Heart right ventricle (tissue), 16 donors: ENCODE measurements around the gene RAD50. TPM values are rescaled to one million over a fixed set of nuclear protein-coding genes. Genes with fewer than 3 reads are reported as not detected.
"Not testable (repeated sequence)": the region's sequence is repeated elsewhere in the genome, so short reads cannot be mapped to it uniquely, and the experiment has no call there.

Experiments
- ATAC-seq, 8 donors: fragments of 200-7000 bp; cut with Tn5 transposase; one replicate each; pipeline ENCODE4 v1.9.1; 2020; ENCODE audit warnings: mild to moderate bottlenecking in 8 of 8, moderate library complexity in 8 of 8, moderate number of reproducible peaks in 1 of 8
- DNase-seq, 2 donors: peaks; one replicate each; pipeline ENCODE4 v3.0.0-alpha.2; 2020
- H3K27ac ChIP-seq, 10 donors: fragments of 200-600 bp; sonication (generic) in 2 of 10; one replicate each; pipeline versions ENCODE4 v1.5.0 to v1.8.0; 2020 to 2022; ENCODE audit warnings: mild to moderate bottlenecking in 3 of 10
- H3K27me3 ChIP-seq, 7 donors: fragments of 200-600 bp; one replicate each; pipeline ENCODE4 v1.8.0; 2021 to 2022; ENCODE audit warnings: mild to moderate bottlenecking in 2 of 7
- H3K36me3 ChIP-seq, 9 donors: fragments of 200-600 bp; sonication (generic) in 1 of 9; one replicate each; pipeline versions ENCODE4 v1.5.0 to v1.8.0; 2020 to 2022; ENCODE audit warnings: mild to moderate bottlenecking in 2 of 9
- H3K4me1 ChIP-seq, 9 donors: fragments of 200-600 bp; sonication (generic) in 1 of 9; one replicate each; pipeline versions ENCODE4 v1.5.0 to v1.8.0; 2020 to 2022; ENCODE audit warnings: mild to moderate bottlenecking in 4 of 9
- H3K4me3 ChIP-seq, 10 donors: fragments of 200-600 bp; sonication (generic) in 2 of 10; one replicate each; pipeline versions ENCODE4 v1.5.0 to v1.8.0; 2020 to 2022; ENCODE audit warnings: mild to moderate bottlenecking in 7 of 10, moderate library complexity in 2 of 10
- H3K9me3 ChIP-seq, 11 donors: fragments of 200-600 bp in 10 of 11; sonication (generic) in 2 of 11; one replicate each; pipeline versions ENCODE4 v1.5.0 to v1.8.0; 2013 to 2022; ENCODE audit warnings: mild to moderate bottlenecking in 2 of 11, control low read depth in 1 of 11, moderate library complexity in 1 of 11
- CTCF ChIP-seq, 9 donors: fragments of 200-600 bp; sonication (generic) in 2 of 9; IDR thresholded peaks; one replicate each; pipeline versions ENCODE4 v1.5.0 to v1.8.0; 2021 to 2022; ENCODE audit warnings: antibody characterized with exemption in 9 of 9, mild to moderate bottlenecking in 5 of 9, moderate library complexity in 1 of 9
- WGBS, 2 donors: extraction: QIAGEN DNeasy Blood & Tissue Kit; methylation state at CpG; one replicate each; pipeline ENCODE4 v1.1.7; 2013; ENCODE audit warnings: inconsistent platforms in 1 of 2; 5-methylcytosine and 5-hydroxymethylcytosine counted together
- intact Hi-C, 10 donors: fragments of 100-400 bp; cut with DNase I; formaldehyde crosslinking; loops; one replicate each; pipeline versions ENCODE4 v1.11.1 to v1.14.2; 2022
- polyA plus RNA-seq, 2 donors: library from polyadenylated mRNA; stranded (reverse); fragments of 200-250 nt; gene quantifications; one replicate each; pipeline ENCODE4 v1.2.3, GENCODE V29; 2013
- total RNA-seq, 10 donors: library from RNA; stranded (reverse); fragmentation: NEBNext Ultra II Directional in 3 of 10; extraction: Animal tissue kit (Norgen Biotek cat#: 25700) in 3 of 10; gene quantifications; one replicate each; pipeline versions ENCODE4 v1.2.1 to v1.2.4, GENCODE V29; 2021 to 2023
- donor health status: Arrhythmogenic right ventricular cardiomyopathy.
- donor health status: ischemic (EF 13 %, LVEDD 7.1; RV severe dilation, severe dysfunction).
- donor health status: healthy with polysubstance abuse.
- donor health status: DM: no; HTN: yes; CAD: no.
- donor health status: DM: no; HTN: no; CAD: no.
- donor health status: ischemic (EF 25% LVEDD 6.9; RV normal size, moderate dysfunction).
- donor health status: ischemic (EF 25% LVEDD 5.7; RV mildly dilated, moderate dysfunction).
- donor health status: healthy.
- donor health status: DM: yes; HTN: yes; CAD: no.
- donor health status: Ischemic cardiomyopathy.
- donor health status: ischemic (EF 35%, LVEDD 5.7; RV mildly dilated, moderate dysfunction).
- donor health status: nonischemic (EF 11% LVEDD 7.7; RV severe dilation, severe dysfunction).
- donor health status: DM: yes; HTN: yes; CAD: no.
- donor health status: PGD.
- donor health status: ischemic (EF 29% LVEDD 5.4; RV normal size, mild dysfunction).
- donor health status: nonischemic (EF 23%, LVEDD 6.1; RV moderate dilation, normal function).

The RAD50 gene
- total and polyA plus RNA-seq, 12 donors = 6.8 to 38.5 (median 31.8) TPM

GRCh38 chr5:132688536-132689339 lies 132.0 kb downstream of the RAD50 start:
- no peak for ATAC-seq
- Histone ChIP-seq H3K27ac (no peak overlapping the region), H3K9me3 (no peaks in the 10 kb centered on the region), H3K4me3 (no peak overlapping the region), H3K27me3 (no peaks in the 10 kb centered on the region), H3K36me3 (peaks cover 0 to 13% (median 0%) of the 10 kb centered on the region in 9 donors), H3K4me1 (peaks cover 0 to 7% (median 0%) of the 10 kb centered on the region in 9 donors)
- no peak for DNase-seq
- no peak for TF ChIP-seq CTCF (IDR thresholded peaks at IDR 0.05)
- WGBS, 2 donors = 64 to 67% methylated on average over 7 of the region's 7 CpGs
- intact Hi-C loops = no loop called here

GRCh38 chr5:132689513-132689912 lies 132.7 kb downstream of the RAD50 start:
- peaks cover 0 to 20% (median 0%) of the 10 kb centered on the region in 9 donors for H3K36me3 ChIP-seq
- H3K4me3 ChIP-seq = no peak overlapping the region
- intact Hi-C loops = no loop called here
- no peak for TF ChIP-seq CTCF (IDR thresholded peaks at IDR 0.05)
- DNase-seq (no peak), ATAC-seq (no peak)
- no peaks in the 10 kb centered on the region for H3K9me3 ChIP-seq
- no peaks in the 10 kb centered on the region for H3K27me3 ChIP-seq
- H3K4me1 ChIP-seq = peaks cover 0 to 7% (median 0%) of the 10 kb centered on the region in 9 donors
- WGBS, 2 donors = 83 to 85% methylated on average over 7 of the region's 7 CpGs
- H3K27ac ChIP-seq = no peak overlapping the region

GRCh38 chr5:132690156-132690555 lies 133.4 kb downstream of the RAD50 start:
- peaks cover 0 to 7% (median 0%) of the 10 kb centered on the region in 9 donors for H3K4me1 ChIP-seq
- no peak for TF ChIP-seq CTCF (IDR thresholded peaks at IDR 0.05)
- H3K4me3 ChIP-seq = no peak overlapping the region
- 98 to 100% methylated on average over 3 of the region's 3 CpGs for WGBS, 2 donors
- no peak for DNase-seq
- no peaks in the 10 kb centered on the region for H3K9me3 ChIP-seq
- no peaks in the 10 kb centered on the region for H3K27me3 ChIP-seq
- no peak for ATAC-seq
- no peak overlapping the region for H3K27ac ChIP-seq
- intact Hi-C loops = no loop called here
- H3K36me3 ChIP-seq = peaks cover 0 to 22% (median 0%) of the 10 kb centered on the region in 9 donors

GRCh38 chr5:132691755-132692631 lies 135.2 kb downstream of the RAD50 start:
- H3K27ac ChIP-seq, DNase-seq, H3K27me3 ChIP-seq, intact Hi-C loops, H3K4me1 ChIP-seq, ATAC-seq, H3K9me3 ChIP-seq, H3K4me3 ChIP-seq: not testable (repeated sequence)
- 75 to 94% methylated on average over 5 of the region's 5 CpGs for WGBS, 2 donors
- H3K36me3 ChIP-seq = peaks cover 0 to 40% (median 2%) of the 10 kb centered on the region in 9 donors
